ENCODE data around the gene GPR158.

- TF ChIP-seq CTCF (conservative IDR thresholded peaks at IDR 0.05 in 1 of 2, IDR thresholded peaks at IDR 0.05 in 1 of 2; ENCODE audit: low read depth in 1 of 2, low read length in 2 of 2) (no peak), EZH2 (IDR thresholded peaks at IDR 0.05; ENCODE audit: low read length, missing control alignments) (no peak)
These were observed 209.8 kb downstream of the GPR158 start for GRCh38 chr10:25384618-25385017.

Data from fibroblast of lung (primary cell).